Mononuclear cell (primary cell): ENCODE measurements around the gene DENND5A. TPM values are rescaled to one million over a fixed set of nuclear protein-coding genes. Genes with fewer than 3 reads are reported as not detected.
"Not testable (repeated sequence)": the region's sequence is repeated elsewhere in the genome, so short reads cannot be mapped to it uniquely, and the experiment has no call there.

ENCODE experiments used
- H3K27me3 ChIP-seq: 2 replicates; pipeline ENCODE4 v1.6.0; 2011; ENCODE audit warnings: low read length, control low read depth; ENCODE audit not compliant: insufficient read depth
- H3K4me1 ChIP-seq: 2 replicates; pipeline ENCODE4 v1.5.1; 2011; ENCODE audit warnings: mild to moderate bottlenecking, low read length, control low read depth; ENCODE audit not compliant: insufficient read depth
- H3K4me3 ChIP-seq: 2 replicates; pipeline ENCODE4 v1.5.1; 2011; ENCODE audit warnings: mild to moderate bottlenecking, low read length, moderate library complexity
- H3K9me3 ChIP-seq: 2 replicates; pipeline ENCODE4 v1.5.1; 2011; ENCODE audit warnings: low read depth, mild to moderate bottlenecking, control low read depth, low read length
- total RNA-seq: library from RNA; depleted of rRNA; stranded (reverse); fragments of >200 nt; gene quantifications from one replicate; pipeline ENCODE4 v1.2.3, GENCODE V29; 2012

DENND5A gene
- total RNA-seq, 1 donor: 284 TPM

GRCh38 chr11:9249252-9249651, 15.9 kb downstream of the DENND5A start:
- no peaks in the 10 kb centered on the region for H3K9me3 ChIP-seq
- H3K4me1 ChIP-seq: peaks cover 66% of the 10 kb centered on the region
- H3K27me3 ChIP-seq: no peaks in the 10 kb centered on the region
- no peak overlapping the region for H3K4me3 ChIP-seq

- H3K4me1 ChIP-seq: peaks cover 57% of the 10 kb centered on the region
- H3K4me3 ChIP-seq: no peak overlapping the region
- no peaks in the 10 kb centered on the region for H3K9me3 ChIP-seq
- no peaks in the 10 kb centered on the region for H3K27me3 ChIP-seq
Observed at GRCh38 chr11:9247863-9248262, 17.3 kb downstream of the DENND5A start.

GRCh38 chr11:9236242-9236641, 28.9 kb downstream of the DENND5A start:
- H3K4me3 ChIP-seq, H3K9me3 ChIP-seq, H3K27me3 ChIP-seq: not testable (repeated sequence)
- peaks cover 24% of the 10 kb centered on the region for H3K4me1 ChIP-seq

GRCh38 chr11:9232482-9232881, 32.7 kb downstream of the DENND5A start:
- no peaks in the 10 kb centered on the region for H3K27me3 ChIP-seq
- H3K4me3 ChIP-seq: no peak overlapping the region
- H3K9me3 ChIP-seq: no peaks in the 10 kb centered on the region
- H3K4me1 ChIP-seq: peaks cover 34% of the 10 kb centered on the region

- Histone ChIP-seq H3K27me3 (no peaks in the 10 kb centered on the region), H3K4me3 (no peak overlapping the region), H3K4me1 (peaks cover 32% of the 10 kb centered on the region), H3K9me3 (no peaks in the 10 kb centered on the region)
Observed at GRCh38 chr11:9231848-9232177, 33.3 kb downstream of the DENND5A start.

- H3K27me3 ChIP-seq: no peaks in the 10 kb centered on the region
- no peaks in the 10 kb centered on the region for H3K9me3 ChIP-seq
- no peak overlapping the region for H3K4me3 ChIP-seq
- H3K4me1 ChIP-seq: peaks cover 24% of the 10 kb centered on the region
Observed at GRCh38 chr11:9230296-9230695, 34.9 kb downstream of the DENND5A start.

GRCh38 chr11:9228091-9228490, 37.1 kb downstream of the DENND5A start:
- Histone ChIP-seq H3K27me3 (no peaks in the 10 kb centered on the region), H3K4me3 (no peak overlapping the region), H3K9me3 (no peaks in the 10 kb centered on the region), H3K4me1 (peaks cover 24% of the 10 kb centered on the region)

- no peaks in the 10 kb centered on the region for H3K9me3 ChIP-seq
- no peak overlapping the region for H3K4me3 ChIP-seq
Observed at GRCh38 chr11:9225748-9226298, 39.3 kb downstream of the DENND5A start.

GRCh38 chr11:9222654-9223053, 42.5 kb downstream of the DENND5A start:
- H3K27me3 ChIP-seq: no peaks in the 10 kb centered on the region
- no peak overlapping the region for H3K4me3 ChIP-seq
- no peaks in the 10 kb centered on the region for H3K9me3 ChIP-seq
- H3K4me1 ChIP-seq: peaks cover 15% of the 10 kb centered on the region

More at GRCh38 chr11:9225748-9226298, 39.3 kb downstream of the DENND5A start:
- Histone ChIP-seq H3K27me3 (no peaks in the 10 kb centered on the region), H3K4me1 (peaks cover 21% of the 10 kb centered on the region)

- H3K9me3 ChIP-seq, H3K4me1 ChIP-seq, H3K27me3 ChIP-seq, H3K4me3 ChIP-seq: not testable (repeated sequence)
Observed at GRCh38 chr11:9220853-9221252, 44.3 kb downstream of the DENND5A start.

- Histone ChIP-seq H3K27me3 (no peaks in the 10 kb centered on the region), H3K4me3 (no peak overlapping the region), H3K9me3 (no peaks in the 10 kb centered on the region), H3K4me1 (peaks cover 15% of the 10 kb centered on the region)
Observed at GRCh38 chr11:9219572-9219971, 45.6 kb downstream of the DENND5A start.

- no peaks in the 10 kb centered on the region for H3K9me3 ChIP-seq
- H3K4me1 ChIP-seq: peaks cover 15% of the 10 kb centered on the region
- H3K27me3 ChIP-seq: no peaks in the 10 kb centered on the region
- no peak overlapping the region for H3K4me3 ChIP-seq
Observed at GRCh38 chr11:9219115-9219514, 46.0 kb downstream of the DENND5A start.

- Histone ChIP-seq H3K4me3 (no peak overlapping the region), H3K4me1 (peaks cover 27% of the 10 kb centered on the region), H3K9me3 (no peaks in the 10 kb centered on the region), H3K27me3 (no peaks in the 10 kb centered on the region)
Observed at GRCh38 chr11:9214765-9215164, 50.4 kb downstream of the DENND5A start.

- Histone ChIP-seq H3K4me1 (peaks cover 30% of the 10 kb centered on the region), H3K27me3 (no peaks in the 10 kb centered on the region), H3K4me3 (no peak overlapping the region), H3K9me3 (no peaks in the 10 kb centered on the region)
Observed at GRCh38 chr11:9211322-9211721, 53.8 kb downstream of the DENND5A start.

GRCh38 chr11:9210922-9211320, 54.2 kb downstream of the DENND5A start:
- H3K27me3 ChIP-seq: no peaks in the 10 kb centered on the region
- H3K4me3 ChIP-seq: no peak overlapping the region
- no peaks in the 10 kb centered on the region for H3K9me3 ChIP-seq
- peaks cover 30% of the 10 kb centered on the region for H3K4me1 ChIP-seq

- Histone ChIP-seq H3K4me3 (no peak overlapping the region), H3K27me3 (no peaks in the 10 kb centered on the region), H3K9me3 (no peaks in the 10 kb centered on the region), H3K4me1 (peaks cover 27% of the 10 kb centered on the region)
Observed at GRCh38 chr11:9210224-9210921, 54.8 kb downstream of the DENND5A start.
